ENCODE results near the gene BRI3.

GRCh38 chr7:98250789-98251188, 30.7 kb upstream of the BRI3 start:
- TF ChIP-seq POLR2A (IDR thresholded peaks at IDR 0.05; ENCODE audit: low read length) (no peak), GATA1 (IDR thresholded peaks at IDR 0.05; ENCODE audit: low read depth, low read length) (no peak)

Data from erythroblast (primary cell).